HEK293 (cell line): ENCODE results near the gene SMIM20.

ENCODE experiments used
- CTCF ChIA-PET: fragments of 350-600 bp; formaldehyde crosslinking; extraction: SDS; loops from one replicate; lab custom pipeline; 2021; ENCODE audit warnings: antibody characterized with exemption; lab: Yijun Ruan, JAX
- POLR2A ChIA-PET: fragments of 300-600 bp; formaldehyde crosslinking; extraction: SDS; loops from one replicate; lab custom pipeline; 2020; ENCODE audit warnings: antibody characterized with exemption, inconsistent platforms; lab: Yijun Ruan, JAX
- H3K27ac ChIP-seq: fragments of 200-500 bp; sonication (Bioruptor generic); 2 replicates; pipeline ENCODE4 v1.5.1; 2014; ENCODE audit warnings: low read depth, low read length, control low read depth, inconsistent platforms; ENCODE audit errors: extremely low read depth
- H3K36me3 ChIP-seq, 2 experiments: fragments of 200-500 bp in 1 of 2; sonication (Bioruptor generic) in 1 of 2; 1 replicate in 1 of 2; 2 replicates in 1 of 2; pipeline ENCODE4 v1.5.1; 2014 to 2017; ENCODE audit warnings: inconsistent platforms in 2 of 2, low read length in 2 of 2; ENCODE audit not compliant: control insufficient read depth in 2 of 2, insufficient read depth in 1 of 2
- H3K4me1 ChIP-seq: fragments of 200-500 bp; sonication (Bioruptor generic); 2 replicates; pipeline ENCODE4 v1.5.1; 2014; ENCODE audit warnings: mild to moderate bottlenecking, low read length, inconsistent platforms; ENCODE audit not compliant: control insufficient read depth, insufficient read depth
- H3K4me3 ChIP-seq: 2 replicates; pipeline ENCODE4 v1.5.1; 2011; ENCODE audit warnings: low read depth, mild to moderate bottlenecking, control low read depth, low read length, moderate library complexity
- H3K9me3 ChIP-seq: fragments of 200-500 bp; sonication (Bioruptor generic); 2 replicates; pipeline ENCODE4 v1.5.1; 2014; ENCODE audit warnings: low read depth, low read length, inconsistent platforms; ENCODE audit not compliant: control insufficient read depth, insufficient read depth
- GFI1B ChIP-seq: fragments of 450-650 bp; formaldehyde crosslinking; IDR thresholded peaks from 2 replicates; pipeline ENCODE4 v1.5.1; 2016; ENCODE audit warnings: missing biosample characterization, missing genetic modification characterization
- KLF16 ChIP-seq: fragments of 450-650 bp; formaldehyde crosslinking; IDR thresholded peaks from 2 replicates; pipeline ENCODE4 v1.5.1; 2017; ENCODE audit warnings: missing biosample characterization, missing genetic modification characterization
- MZF1 ChIP-seq: fragments of 450-650 bp; formaldehyde crosslinking; IDR thresholded peaks from 2 replicates; pipeline ENCODE4 v1.5.1; 2017; ENCODE audit warnings: missing biosample characterization, missing genetic modification characterization, borderline replicate concordance
- ZFP69B ChIP-seq: fragments of 450-650 bp; formaldehyde crosslinking; IDR thresholded peaks from 2 replicates; pipeline ENCODE4 v1.5.1; 2016; ENCODE audit warnings: missing biosample characterization, missing genetic modification characterization
- ZNF112 ChIP-seq: fragments of 450-650 bp; formaldehyde crosslinking; IDR thresholded peaks from 2 replicates; pipeline ENCODE4 v1.5.0; 2017; ENCODE audit warnings: missing biosample characterization, missing genetic modification characterization
- ZNF19 ChIP-seq: fragments of 450-650 bp; formaldehyde crosslinking; IDR thresholded peaks from 2 replicates; pipeline ENCODE4; 2016; ENCODE audit warnings: missing biosample characterization, missing genetic modification characterization, low read depth
- ZNF354C ChIP-seq: fragments of 450-650 bp; formaldehyde crosslinking; IDR thresholded peaks from 2 replicates; pipeline ENCODE4 v1.5.1; 2016; ENCODE audit warnings: missing biosample characterization, missing genetic modification characterization, low read depth, borderline replicate concordance
- ZNF555 ChIP-seq: fragments of 450-650 bp; formaldehyde crosslinking; conservative IDR thresholded peaks from 2 replicates; pipeline ENCODE4 v1.5.1; 2017; ENCODE audit warnings: missing biosample characterization, mild to moderate bottlenecking, missing genetic modification characterization, inconsistent platforms
- ZNF561 ChIP-seq: fragments of 450-650 bp; IDR thresholded peaks from 2 replicates; pipeline ENCODE4 v1.5.1; 2018; ENCODE audit warnings: missing biosample characterization, missing genetic modification characterization, borderline replicate concordance
- ZNF600 ChIP-seq: fragments of 450-650 bp; formaldehyde crosslinking; IDR thresholded peaks from 2 replicates; pipeline ENCODE4 v1.5.1; 2016; ENCODE audit warnings: missing biosample characterization, missing genetic modification characterization
- ZNF654 ChIP-seq: fragments of 450-650 bp; formaldehyde crosslinking; IDR thresholded peaks from 2 replicates; pipeline ENCODE4 v1.5.1; 2016; ENCODE audit warnings: low read depth, missing biosample characterization, missing genetic modification characterization
- ZNF670 ChIP-seq: fragments of 450-650 bp; formaldehyde crosslinking; IDR thresholded peaks from 2 replicates; pipeline ENCODE4 v1.5.1; 2016; ENCODE audit warnings: missing biosample characterization, missing genetic modification characterization, low read depth
- ZNF677 ChIP-seq: fragments of 450-650 bp; IDR thresholded peaks from 2 replicates; pipeline ENCODE4 v1.5.0; 2018; ENCODE audit warnings: missing biosample characterization, mild to moderate bottlenecking, missing genetic modification characterization, moderate library complexity
- TF ChIP-seq, protein P1 (sequence below): fragments of 450-650 bp; formaldehyde crosslinking; IDR thresholded peaks from 2 replicates; pipeline ENCODE4 v1.5.1; 2017; ENCODE audit warnings: missing biosample characterization, missing genetic modification characterization
- TF ChIP-seq, protein P2 (sequence below): sonication (generic); formaldehyde crosslinking; IDR thresholded peaks from 2 replicates; pipeline ENCODE4 v1.8.1; 2022; ENCODE audit warnings: mild to moderate bottlenecking, moderate library complexity, missing genetic modification reagents
- TF ChIP-seq, protein P3 (sequence below): fragments of 450-650 bp; formaldehyde crosslinking; IDR thresholded peaks from 2 replicates; pipeline ENCODE4 v1.5.1; 2016; ENCODE audit warnings: missing biosample characterization, missing genetic modification characterization
- TF ChIP-seq, protein P4 (sequence below): fragments of 450-650 bp; formaldehyde crosslinking; IDR thresholded peaks from 2 replicates; pipeline ENCODE4 v1.5.1; 2017; ENCODE audit warnings: missing biosample characterization, mild to moderate bottlenecking, missing genetic modification characterization, moderate library complexity

SMIM20 gene

DNA sequence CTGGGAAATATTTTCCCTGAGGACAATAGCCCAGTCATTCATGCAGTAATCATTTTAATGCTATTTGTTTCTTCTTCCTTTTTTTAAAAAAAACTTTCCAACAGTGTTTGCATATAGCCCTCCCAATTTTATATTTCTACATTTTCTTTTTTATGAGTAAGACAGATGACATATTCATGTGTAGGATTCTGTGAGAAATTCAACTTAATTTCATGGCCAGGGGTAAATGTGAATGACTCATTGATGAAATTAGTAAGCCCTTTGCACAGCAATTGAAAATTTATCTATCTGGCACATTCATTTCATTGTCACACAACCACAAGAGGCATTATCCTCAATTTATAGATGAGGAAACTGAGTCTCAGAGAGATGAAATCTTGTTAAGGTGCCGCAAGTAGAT is 13.7 kb upstream of the SMIM20 start:
- Histone ChIP-seq H3K4me3 (no peak overlapping the region), H3K36me3 (no peaks in the 10 kb centered on the region), H3K27ac (no peak overlapping the region), H3K9me3 (no peaks in the 10 kb centered on the region), H3K4me1 (no peaks in the 10 kb centered on the region)
- ChIA-PET CTCF (no interaction called here), POLR2A (no interaction called here)
- TF ChIP-seq ZNF555 (tag by site-specific recombination) = no peak
- TF ChIP-seq ZNF112 (tag by site-specific recombination) = no peak
- no peak for TF ChIP-seq ZNF19 (tag by site-specific recombination)
- TF ChIP-seq MZF1 (tag by site-specific recombination) = no peak
- TF ChIP-seq KLF16 (tag by site-specific recombination) = no peak
- TF ChIP-seq ZNF654 = no peak

DNA sequence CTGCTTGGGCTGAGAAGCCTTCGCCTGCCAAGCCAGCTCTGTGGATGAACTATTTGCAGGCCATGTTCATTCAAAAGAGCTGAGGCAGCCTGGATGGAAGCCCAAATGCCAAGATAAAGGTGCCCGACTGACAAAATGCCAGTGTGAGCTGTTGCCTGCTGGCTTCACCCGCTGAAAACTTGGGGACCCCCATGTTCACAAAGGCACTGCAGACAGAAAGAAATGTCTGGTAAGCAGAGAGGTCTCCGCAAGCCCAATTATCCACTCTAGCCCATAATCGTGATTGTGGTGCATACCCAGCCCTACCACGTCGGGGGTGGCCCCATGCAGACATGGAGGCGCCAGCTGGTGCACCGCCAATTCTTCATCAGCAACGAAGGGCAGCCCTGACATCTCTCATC is 13.0 kb upstream of the SMIM20 start:
- Histone ChIP-seq H3K4me3 (no peak overlapping the region), H3K27ac (no peak overlapping the region)
- POLR2A ChIA-PET = no interaction called here

More for the DNA sequence above, 13.0 kb upstream of the SMIM20 start:
- no peaks in the 10 kb centered on the region for H3K4me1 ChIP-seq
- TF ChIP-seq, protein P1, sequence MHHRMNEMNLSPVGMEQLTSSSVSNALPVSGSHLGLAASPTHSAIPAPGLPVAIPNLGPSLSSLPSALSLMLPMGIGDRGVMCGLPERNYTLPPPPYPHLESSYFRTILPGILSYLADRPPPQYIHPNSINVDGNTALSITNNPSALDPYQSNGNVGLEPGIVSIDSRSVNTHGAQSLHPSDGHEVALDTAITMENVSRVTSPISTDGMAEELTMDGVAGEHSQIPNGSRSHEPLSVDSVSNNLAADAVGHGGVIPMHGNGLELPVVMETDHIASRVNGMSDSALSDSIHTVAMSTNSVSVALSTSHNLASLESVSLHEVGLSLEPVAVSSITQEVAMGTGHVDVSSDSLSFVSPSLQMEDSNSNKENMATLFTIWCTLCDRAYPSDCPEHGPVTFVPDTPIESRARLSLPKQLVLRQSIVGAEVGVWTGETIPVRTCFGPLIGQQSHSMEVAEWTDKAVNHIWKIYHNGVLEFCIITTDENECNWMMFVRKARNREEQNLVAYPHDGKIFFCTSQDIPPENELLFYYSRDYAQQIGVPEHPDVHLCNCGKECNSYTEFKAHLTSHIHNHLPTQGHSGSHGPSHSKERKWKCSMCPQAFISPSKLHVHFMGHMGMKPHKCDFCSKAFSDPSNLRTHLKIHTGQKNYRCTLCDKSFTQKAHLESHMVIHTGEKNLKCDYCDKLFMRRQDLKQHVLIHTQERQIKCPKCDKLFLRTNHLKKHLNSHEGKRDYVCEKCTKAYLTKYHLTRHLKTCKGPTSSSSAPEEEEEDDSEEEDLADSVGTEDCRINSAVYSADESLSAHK (tag by site-specific recombination) = no peak
- TF ChIP-seq, protein P2, sequence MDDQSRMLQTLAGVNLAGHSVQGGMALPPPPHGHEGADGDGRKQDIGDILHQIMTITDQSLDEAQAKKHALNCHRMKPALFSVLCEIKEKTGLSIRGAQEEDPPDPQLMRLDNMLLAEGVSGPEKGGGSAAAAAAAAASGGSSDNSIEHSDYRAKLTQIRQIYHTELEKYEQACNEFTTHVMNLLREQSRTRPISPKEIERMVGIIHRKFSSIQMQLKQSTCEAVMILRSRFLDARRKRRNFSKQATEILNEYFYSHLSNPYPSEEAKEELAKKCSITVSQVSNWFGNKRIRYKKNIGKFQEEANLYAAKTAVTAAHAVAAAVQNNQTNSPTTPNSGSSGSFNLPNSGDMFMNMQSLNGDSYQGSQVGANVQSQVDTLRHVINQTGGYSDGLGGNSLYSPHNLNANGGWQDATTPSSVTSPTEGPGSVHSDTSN (CRISPR knock-in tag) = no peak
- TF ChIP-seq ZNF561 (no peak), ZNF677 (tag by site-specific recombination) (no peak), GFI1B (tag by site-specific recombination) (no peak), ZNF670 (tag by site-specific recombination) (no peak), ZNF354C (tag by site-specific recombination) (no peak), ZFP69B (no peak), ZNF600 (tag by site-specific recombination) (no peak)
- TF ChIP-seq, protein P3, sequence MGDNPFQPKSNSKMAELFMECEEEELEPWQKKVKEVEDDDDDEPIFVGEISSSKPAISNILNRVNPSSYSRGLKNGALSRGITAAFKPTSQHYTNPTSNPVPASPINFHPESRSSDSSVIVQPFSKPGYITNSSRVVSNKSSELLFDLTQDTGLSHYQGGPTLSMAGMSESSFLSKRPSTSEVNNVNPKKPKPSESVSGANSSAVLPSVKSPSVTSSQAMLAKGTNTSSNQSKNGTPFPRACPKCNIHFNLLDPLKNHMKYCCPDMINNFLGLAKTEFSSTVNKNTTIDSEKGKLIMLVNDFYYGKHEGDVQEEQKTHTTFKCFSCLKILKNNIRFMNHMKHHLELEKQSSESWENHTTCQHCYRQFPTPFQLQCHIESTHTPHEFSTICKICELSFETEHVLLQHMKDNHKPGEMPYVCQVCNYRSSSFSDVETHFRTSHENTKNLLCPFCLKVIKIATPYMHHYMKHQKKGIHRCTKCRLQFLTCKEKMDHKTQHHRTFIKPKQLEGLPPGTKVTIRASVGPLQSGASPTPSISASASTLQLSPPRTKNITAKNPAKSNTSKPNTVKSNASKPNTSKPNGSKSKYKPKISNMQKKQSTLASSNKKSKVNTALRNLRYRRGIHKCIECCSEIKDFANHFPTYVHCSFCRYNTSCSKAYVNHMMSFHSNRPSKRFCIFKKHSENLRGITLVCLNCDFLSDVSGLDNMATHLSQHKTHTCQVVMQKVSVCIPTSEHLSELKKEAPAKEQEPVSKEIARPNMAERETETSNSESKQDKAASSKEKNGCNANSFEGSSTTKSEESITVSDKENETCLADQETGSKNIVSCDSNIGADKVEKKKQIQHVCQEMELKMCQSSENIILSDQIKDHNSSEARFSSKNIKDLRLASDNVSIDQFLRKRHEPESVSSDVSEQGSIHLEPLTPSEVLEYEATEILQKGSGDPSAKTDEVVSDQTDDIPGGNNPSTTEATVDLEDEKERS (tag by site-specific recombination) = no peak
- TF ChIP-seq, protein P4, sequence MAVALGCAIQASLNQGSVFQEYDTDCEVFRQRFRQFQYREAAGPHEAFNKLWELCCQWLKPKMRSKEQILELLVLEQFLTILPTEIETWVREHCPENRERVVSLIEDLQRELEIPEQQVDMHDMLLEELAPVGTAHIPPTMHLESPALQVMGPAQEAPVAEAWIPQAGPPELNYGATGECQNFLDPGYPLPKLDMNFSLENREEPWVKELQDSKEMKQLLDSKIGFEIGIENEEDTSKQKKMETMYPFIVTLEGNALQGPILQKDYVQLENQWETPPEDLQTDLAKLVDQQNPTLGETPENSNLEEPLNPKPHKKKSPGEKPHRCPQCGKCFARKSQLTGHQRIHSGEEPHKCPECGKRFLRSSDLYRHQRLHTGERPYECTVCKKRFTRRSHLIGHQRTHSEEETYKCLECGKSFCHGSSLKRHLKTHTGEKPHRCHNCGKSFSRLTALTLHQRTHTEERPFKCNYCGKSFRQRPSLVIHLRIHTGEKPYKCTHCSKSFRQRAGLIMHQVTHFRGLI (tag by site-specific recombination) = no peak
- CTCF ChIA-PET = no interaction called here
- H3K36me3 ChIP-seq = no peaks in the 10 kb centered on the region
- H3K9me3 ChIP-seq = no peaks in the 10 kb centered on the region
